ENCODE data around the gene IFI44L.

Gene IFI44L

DNA sequence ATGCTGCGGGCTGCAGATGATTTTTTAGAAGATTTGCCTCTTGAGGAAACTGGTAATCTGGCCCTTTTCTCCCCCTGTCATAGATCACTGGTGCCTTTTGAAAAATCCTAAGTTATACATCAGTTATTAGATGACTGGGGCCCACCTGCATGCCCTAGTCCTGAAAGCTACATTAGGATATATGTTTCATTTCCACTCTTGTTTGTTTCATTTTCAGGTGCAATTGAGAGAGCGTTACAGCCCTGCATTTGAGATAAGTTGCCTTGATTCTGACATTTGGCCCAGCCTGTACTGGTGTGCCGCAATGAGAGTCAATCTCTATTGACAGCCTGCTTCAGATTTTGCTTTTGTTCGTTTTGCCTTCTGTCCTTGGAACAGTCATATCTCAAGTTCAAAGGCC is 21.3 kb downstream of the IFI44L start:
- DNase-seq (ENCODE audit: low read depth) = no peak

DNA sequence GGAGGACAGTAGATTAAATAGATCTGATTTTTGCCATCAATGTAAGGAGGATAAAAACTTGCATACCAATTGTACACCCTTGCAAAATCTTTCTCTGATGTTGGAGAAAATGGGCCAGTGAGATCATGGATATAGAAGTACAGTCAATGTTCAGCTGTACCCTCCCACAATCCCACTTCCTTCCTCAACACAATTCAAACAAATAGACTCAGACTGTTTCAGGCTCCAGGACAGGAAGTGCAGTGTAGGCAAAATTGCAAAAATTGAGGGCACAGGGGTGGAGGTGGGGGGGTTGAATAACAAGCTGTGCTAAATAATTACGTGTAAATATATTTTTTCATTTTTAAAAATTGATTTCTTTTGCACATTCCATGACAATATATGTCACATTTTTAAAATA is 25.5 kb downstream of the IFI44L start:
- DNase-seq (ENCODE audit: low read depth) = no peak

DNA sequence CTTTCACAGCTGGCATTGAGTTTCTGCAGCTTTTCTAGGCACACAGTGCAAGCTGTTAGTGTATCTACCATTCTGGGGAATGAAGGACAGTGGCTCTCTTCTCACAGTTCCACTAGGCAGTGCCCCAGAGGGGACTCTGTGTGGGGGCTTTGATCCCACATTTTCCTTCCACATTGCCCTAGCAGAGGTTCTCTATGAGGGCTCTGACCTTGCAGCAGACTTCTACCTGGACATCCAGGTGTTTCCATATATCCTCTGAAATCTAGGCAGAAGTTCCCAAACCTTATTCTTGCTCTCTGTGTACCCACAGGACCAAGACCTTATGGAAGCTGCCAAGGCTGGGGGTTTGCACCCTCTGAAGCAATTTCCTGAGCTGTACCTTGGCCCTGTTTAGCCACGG is 27.0 kb downstream of the IFI44L start:
- no peak for DNase-seq (ENCODE audit: low read depth)

DNA sequence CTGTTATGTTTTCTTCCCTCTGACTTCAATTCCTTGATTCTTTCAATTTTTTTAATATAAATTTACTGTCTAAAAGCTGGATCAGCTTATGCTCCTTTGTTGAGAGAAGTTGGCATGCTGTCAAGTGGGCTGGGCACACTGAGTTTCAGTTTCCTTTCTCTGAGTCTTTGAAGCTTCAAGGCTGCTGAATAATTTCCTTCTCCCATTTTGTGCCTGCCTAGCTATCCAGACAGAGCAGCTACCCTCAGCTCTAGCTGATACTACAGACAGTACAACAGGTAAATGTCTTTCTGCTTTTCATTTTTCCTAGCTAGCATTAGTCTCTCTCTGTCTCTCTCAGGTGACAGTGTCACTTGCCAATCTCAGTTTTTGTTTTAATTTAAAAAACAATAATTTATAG is 29.4 kb downstream of the IFI44L start, which contains the start of gene IFI44:
TSS of gene IFI44 (plus strand) at position 204 of the 400 bp plus-strand sequence. CDS start 365 bp downstream, outside the sequence.
- DNase-seq (ENCODE audit: low read depth) = peak; percentile 57

DNA sequence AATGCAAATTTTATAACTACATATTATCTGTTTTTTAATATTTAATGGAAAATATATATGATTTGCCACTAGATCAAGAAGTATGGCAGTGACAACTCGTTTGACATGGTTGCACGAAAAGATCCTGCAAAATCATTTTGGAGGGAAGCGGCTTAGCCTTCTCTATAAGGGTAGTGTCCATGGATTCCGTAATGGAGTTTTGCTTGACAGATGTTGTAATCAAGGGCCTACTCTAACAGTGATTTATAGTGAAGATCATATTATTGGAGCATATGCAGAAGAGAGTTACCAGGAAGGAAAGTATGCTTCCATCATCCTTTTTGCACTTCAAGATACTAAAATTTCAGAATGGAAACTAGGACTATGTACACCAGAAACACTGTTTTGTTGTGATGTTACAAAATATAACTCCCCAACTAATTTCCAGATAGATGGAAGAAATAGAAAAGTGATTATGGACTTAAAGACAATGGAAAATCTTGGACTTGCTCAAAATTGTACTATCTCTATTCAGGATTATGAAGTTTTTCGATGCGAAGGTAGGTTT is 29.9 kb downstream of the IFI44L start:
- DNase-seq (ENCODE audit: low read depth) = no peak

DNA sequence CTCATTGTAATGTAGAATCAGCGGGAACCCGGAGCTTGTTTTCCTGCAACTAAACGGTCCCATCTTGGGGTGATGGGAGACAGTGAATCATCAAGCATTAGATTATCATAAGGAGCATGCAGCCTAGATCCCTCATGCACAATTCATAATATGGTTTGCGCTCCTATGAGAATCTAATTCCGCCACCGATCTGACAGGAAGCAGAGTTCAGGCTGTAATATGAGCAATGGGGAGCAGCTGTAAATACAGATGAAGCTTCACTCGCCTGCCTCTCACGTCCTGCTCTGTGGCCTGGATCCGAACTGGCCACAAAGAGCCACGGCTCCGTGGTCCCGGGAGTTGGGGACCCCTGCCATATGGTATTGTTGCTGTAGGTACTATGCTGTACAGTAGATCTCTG is 31.0 kb downstream of the IFI44L start:
- DNase-seq (ENCODE audit: low read depth) = no peak

DNA sequence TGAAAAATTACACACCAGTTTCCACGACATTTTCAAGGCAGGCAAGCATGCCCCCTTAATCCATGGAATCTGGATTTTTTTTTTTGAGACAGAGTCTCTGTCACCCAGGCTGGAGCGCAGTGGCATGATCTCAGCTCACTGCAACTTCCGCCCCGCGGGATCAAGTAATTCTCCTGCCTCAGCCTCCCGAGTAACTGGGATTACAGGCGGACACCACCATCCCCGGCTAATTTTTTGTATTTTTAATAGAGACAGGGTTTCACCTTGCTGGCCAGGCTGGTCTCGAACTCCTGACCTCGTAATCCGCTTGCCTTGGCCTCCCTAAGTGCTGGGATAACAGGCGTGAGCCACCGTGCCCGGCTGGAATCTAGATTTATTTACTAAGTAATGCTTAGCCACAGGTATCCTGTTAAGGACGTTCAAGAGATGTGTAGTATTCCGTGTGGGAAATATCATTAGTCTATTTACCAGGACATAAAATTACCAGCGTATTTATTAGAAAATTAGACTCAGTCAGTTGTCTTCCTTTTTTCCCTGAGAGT is 31.8 kb downstream of the IFI44L start:
- DNase-seq (ENCODE audit: low read depth) = no peak

DNA sequence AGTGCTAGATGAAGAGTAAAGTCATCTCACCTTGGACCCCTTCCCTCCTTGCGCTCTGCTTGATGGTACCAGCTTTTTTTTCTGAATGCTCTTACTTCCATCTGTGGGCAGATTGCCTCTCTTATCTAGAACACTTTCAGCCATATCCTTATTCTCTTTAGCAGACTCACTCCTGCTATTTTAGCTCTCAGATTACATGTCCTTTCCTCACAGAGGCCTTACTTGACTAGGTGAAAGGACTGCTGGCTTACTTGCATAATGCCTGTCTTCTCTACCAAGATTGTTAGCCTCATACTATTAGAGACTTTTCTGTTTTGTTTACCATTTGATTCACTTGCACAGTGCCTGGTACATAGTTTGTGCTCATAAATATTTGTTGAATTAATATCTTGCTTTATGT is 38.7 kb downstream of the IFI44L start:
- no peak for DNase-seq (ENCODE audit: low read depth)

DNA sequence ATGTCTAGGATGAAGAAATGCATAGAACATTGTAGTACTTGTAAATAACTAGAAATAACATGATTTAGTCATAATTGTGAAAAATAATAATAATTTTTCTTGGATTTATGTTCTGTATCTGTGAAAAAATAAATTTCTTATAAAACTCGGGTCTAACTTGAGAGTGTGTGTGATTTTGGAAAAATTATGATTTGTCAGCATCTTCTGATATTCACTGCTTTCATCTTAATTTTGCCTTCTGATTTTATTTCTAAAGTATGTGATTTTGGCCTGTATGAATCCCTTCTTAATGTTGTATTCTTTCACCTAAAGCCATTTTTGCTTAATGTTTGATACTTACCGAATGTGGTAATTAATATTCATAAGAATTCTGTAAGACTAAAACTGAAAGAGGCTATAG is 43.7 kb downstream of the IFI44L start:
- no peak for DNase-seq (ENCODE audit: low read depth)

DNA sequence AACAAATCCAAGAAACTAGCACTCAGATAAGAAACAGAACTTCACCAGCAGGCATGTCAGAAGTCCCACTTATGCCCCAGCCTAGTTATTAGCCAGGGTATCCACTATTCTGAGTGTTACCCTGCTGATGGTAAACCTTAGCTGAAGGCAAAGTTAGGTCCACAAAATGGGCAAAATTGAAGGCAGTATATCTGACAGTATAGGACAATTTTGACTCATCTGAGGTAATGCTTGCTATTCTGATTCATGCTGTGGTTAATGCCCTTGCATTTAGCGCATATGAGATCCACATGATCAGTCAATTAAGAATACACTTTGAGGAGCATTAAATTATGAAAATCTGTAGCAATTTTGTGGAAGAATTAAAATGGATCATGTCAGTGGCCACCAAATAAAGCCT is 44.5 kb downstream of the IFI44L start:
- DNase-seq (ENCODE audit: low read depth) = no peak

DNA sequence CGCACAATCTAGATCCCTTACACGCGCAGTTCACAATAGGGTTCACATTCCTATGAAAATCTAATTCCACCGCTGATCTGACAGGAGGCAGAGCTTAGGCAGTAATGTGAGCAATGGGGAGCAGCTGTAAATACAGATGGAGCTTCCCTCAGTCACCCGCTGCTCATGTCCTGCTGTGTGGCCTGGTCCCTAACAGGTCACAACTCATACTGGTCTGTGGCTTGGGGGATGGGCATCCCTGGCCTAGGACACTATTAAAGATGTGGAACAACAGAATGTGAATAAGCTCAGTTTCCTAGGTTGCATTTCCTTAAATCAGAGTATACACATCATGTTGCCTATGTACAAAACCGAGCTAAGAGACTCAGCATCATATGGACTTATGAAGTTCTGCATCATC is 45.6 kb downstream of the IFI44L start:
- no peak for DNase-seq (ENCODE audit: low read depth)

DNA sequence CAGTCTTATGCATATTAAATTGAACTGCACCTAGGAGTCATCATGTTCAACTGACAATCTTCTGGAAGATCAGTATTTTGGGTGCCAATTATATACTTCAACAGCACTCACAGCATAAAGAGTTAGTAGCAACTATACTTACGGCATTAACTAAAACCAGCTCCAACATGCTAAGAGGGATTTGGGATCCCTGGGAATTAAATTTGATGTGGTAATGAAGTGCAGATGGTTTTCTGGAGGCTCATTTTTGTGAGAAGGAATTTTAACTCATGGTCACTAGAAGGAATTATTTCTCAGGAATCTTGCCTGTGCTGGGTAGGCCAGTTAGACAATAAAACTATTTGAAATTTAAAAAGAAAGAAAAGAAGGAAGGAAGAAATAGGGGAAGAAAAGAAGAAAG is 47.7 kb downstream of the IFI44L start:
- DNase-seq (ENCODE audit: low read depth) = no peak

DNA sequence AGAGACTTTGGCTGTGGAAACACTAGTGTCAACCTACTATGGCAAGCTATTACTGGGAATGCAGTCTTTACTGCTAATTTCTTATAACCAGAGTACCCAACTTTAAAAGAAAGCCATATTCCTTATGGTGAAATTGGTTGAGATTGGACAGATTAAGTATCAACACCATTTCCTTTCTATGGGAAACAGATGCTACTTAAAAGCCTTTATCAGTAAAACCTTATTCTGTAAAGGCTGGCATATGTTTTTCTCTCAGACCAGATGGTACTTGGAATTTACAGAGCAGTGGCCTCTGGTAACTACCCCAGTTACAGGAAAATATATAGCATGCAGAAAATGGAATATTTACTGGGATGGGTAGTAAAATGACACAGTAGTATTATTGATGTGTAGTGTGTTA is 48.2 kb downstream of the IFI44L start:
- DNase-seq (ENCODE audit: low read depth) = no peak

DNA sequence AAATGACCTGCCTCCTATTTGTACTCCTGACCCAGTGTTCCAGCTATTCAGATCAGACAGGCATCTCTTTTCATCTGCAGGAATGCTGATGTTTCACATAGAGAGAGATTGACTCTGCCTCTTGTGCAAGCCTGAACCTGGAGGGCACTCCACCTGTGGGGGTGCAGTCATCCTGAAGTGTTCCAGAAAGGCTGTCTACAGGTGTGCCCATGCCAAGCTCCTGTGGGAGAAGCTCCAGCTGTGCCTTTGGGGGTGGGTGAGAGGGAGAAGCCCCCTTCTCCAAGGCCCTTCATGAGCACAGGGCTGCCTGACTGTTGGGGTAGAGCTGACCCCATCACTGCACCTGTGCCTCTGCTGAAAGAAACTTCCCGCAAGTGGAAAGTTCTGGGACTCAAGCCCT is 52.2 kb downstream of the IFI44L start:
- DNase-seq (ENCODE audit: low read depth) = no peak

DNA sequence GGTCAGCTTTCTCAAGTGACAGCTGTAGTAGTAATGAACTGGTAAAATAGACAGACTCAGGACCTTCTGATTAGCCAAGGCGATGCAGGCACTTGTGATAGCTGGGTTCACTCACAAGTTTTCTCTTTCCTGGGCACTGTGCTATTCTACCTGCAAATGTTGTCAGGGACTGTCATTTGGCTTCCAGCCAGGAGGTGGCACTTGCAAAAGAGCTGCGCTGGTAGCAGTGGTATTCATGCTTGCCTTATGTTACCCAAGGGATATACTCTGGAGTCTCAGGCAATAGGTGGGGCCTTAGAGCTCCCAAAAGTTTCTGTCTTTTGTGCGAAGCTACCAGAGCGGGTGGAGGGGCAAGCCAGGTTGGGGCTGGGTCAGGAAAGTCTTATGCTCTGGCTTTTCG is 52.9 kb downstream of the IFI44L start:
- no peak for DNase-seq (ENCODE audit: low read depth)

DNA sequence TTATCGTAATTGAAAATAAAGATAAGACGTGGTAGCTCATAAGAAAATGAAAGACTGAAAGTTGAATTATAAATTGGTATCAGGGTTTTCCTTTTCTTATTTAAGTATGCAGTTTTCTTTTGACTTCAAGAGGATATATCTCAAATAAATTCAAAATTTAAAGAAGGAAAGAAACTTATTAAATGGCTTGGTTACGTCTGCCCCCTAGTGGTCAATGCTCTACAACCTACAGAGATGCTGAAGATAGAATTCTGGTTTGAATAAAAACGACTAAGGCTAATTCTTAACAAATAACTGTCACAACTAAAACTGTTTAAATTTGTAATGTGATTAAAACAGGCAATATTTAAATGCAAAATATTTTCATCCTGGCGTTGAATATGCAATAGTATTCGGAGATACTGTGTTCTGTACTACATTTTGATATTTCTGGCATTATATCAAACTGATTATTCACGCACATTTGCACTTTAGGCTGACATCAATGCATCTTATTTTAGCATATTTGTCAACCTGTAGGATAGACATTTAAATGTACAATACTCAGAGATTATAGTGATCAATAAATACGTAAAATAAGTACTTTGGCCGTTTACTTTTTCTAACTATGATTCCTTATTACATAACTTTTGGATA is 56.2 kb downstream of the IFI44L start:
- peak; percentile 20 for DNase-seq (ENCODE audit: low read depth)

DNA sequence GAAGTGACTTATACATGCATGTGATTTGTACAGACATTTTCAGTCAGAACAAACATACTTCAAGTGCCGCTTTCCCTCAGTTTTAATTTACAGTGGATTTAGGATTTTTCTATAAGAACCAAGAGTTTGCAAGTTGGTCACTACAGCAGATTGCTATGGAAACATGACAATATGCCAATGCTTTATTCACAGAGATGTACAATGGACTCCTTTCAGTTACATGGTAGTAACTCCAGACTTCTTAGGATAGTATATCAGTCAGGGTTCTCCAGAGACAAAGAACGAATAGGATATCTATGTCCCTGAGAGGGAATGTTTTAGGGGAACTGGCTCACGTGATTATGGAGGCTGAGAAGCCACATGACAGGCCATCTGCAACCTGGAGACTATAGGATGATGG is 56.7 kb downstream of the IFI44L start:
- no peak for DNase-seq (ENCODE audit: low read depth)

DNA sequence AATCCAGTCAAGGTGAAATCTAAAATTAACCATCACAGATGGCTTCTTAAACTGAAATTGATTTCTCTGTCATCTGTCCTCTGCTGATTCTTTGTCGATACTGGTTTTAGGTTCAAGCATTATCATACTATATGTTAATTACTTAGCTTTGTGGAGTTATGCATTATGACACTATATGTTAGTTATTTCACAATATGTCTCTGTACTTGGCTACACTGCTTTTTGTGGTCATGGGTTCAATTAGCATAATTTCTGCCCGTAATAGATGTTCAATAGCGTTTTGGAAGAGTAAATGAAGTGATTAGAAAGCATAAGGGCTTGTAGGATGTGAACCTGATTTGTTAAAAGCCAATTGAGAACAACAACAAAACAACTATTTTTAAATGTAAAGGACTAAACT is 57.5 kb downstream of the IFI44L start:
- DNase-seq (ENCODE audit: low read depth) = no peak

DNA sequence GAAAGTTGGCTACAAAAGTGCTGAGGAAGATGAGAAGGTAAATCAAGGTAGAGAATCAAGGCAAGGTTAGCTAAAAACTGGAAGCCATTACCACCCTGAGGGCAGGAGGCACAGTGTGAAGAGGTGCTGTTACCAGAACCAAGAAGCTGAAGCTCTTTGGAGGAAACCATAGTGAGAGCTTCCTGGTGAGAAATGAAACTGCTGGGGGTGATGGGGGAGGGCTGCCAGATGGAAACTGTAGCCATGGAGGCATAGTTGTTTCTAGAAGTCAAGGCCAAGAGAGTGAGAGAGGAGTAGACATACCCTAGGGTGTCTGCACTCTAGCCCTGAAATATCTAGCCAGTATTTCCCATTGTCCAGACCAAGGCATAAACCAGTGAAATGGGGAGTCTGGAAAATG is 58.1 kb downstream of the IFI44L start:
- DNase-seq (ENCODE audit: low read depth) = no peak

DNA sequence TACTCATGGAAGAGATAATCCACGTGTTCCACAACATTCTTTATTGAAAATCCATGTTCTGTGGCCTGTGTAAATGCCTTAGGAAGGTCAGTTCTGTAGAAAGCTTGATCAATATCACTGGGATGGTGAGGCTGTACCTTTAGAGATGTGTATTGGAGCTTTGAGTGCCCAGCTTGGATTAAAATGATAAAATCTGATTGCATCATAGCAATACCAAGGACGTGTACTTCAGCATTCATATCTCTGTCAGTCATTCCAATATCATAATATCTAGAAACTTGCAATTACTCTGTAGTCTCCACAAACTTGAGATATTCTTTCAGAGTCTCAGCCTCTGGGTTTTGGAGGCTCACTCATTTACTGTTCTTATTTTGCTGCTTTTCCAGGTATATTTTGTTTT is 61.0 kb downstream of the IFI44L start:
- no peak for DNase-seq (ENCODE audit: low read depth)

DNA sequence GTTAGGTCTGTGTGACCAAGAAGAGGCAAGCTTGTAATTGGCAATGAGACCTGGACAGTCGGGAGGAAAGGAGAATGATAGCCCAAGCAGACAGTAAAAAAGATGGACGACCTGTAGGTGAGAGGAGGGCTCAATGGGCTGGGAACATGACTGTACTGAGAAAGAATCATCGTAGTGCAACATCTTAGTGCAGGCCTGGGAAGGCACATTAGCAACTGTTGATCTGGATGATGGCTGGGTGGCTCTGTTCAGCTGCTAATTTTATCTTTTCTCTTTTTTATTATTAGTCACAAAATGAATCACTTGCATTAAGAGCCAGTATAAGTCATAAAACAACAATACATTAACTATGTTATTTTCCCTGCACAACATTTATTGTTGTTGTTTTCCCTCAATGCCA is 62.2 kb downstream of the IFI44L start:
- no peak for DNase-seq (ENCODE audit: low read depth)

DNA sequence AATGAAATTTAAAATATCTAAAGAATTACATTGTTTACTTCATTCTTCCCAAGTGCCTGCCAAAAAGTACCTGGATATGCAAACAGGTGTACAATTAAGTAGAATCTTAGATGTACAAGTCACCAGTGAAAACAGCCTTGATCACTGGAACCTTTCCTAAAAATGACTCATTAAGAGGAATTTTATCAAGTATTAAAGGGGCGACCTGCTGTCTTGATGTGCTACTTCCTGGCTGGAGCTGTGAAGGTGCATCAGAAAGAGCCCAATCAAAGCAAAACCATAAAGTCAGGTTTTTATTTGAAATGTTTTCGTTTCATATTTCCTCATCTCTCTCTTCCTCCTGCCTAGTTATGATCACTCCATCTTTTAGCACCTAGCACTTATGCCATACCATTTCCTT is 62.8 kb downstream of the IFI44L start:
- no peak for DNase-seq (ENCODE audit: low read depth)

DNA sequence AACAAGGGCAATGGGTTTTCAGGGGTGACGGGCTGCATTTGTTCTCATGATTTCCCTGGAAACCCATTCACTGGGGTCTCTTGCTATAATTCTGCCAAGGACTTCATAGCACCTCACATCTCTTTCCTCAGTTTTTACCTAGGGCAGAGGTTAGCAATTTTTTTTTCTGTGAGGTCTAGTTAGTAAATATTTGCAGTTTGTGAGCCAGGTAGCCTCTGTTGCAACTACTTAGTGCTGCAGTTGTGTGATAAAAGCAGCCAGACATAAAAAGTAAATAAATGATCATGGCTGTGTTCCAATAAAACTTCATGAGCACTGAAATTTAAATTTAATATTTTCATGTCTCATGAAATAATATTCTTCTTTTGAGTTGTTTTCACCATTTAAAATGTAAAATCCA is 67.1 kb downstream of the IFI44L start:
- no peak for DNase-seq (ENCODE audit: low read depth)

DNA sequence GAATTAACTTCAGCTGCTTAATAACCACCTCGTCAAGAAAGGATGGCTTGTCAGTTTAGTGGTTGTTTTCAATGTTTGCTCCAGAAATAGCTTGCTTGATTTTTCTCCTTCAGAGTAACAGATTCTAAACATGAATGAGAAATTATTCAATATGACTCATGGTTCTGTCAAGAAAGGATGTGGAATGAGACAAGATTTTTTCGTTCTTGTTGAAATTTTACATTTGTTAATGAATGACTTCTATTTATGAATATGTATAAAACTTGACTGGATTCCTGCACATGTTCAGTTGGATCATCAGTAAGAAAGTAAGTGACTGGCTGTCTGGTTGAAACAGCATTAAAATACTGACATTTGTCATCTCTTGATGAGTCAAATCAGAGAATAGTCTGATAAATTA is 67.7 kb downstream of the IFI44L start:
- no peak for DNase-seq (ENCODE audit: low read depth)
